Mesenchymal stem cell (in vitro differentiated cells and primary cell): Measurements from ENCODE around the gene MBD4. TPM values are rescaled to one million over a fixed set of nuclear protein-coding genes. Genes with fewer than 3 reads are reported as not detected.
"Not testable (repeated sequence)": the region's sequence is repeated elsewhere in the genome, so short reads cannot be mapped to it uniquely, and the experiment has no call there.

Experiments
- DNase-seq: peaks from one replicate; pipeline ENCODE4 v3.0.0-alpha.2; 2013
- H2AFZ ChIP-seq: one replicate; pipeline ENCODE4 v1.6.1; 2013; ENCODE audit warnings: low read depth, mild to moderate bottlenecking, control low read depth, inconsistent platforms, low read length, moderate library complexity
- H2AK5ac ChIP-seq: 2 replicates; pipeline ENCODE4 v1.6.1; 2013; ENCODE audit warnings: low read length, moderate library complexity, mild to moderate bottlenecking, inconsistent platforms; ENCODE audit not compliant: severe bottlenecking
- H2BK120ac ChIP-seq: one replicate; pipeline ENCODE4 v1.6.1; 2013; ENCODE audit warnings: low read depth, mild to moderate bottlenecking, inconsistent platforms, low read length, moderate library complexity
- H2BK12ac ChIP-seq, 2 experiments: one replicate each; pipeline ENCODE4 v1.6.1; 2013; ENCODE audit warnings: inconsistent platforms in 2 of 2, low read length in 2 of 2, mild to moderate bottlenecking in 2 of 2, moderate library complexity in 2 of 2, control low read depth in 1 of 2
- H2BK15ac ChIP-seq: one replicate; pipeline ENCODE4 v1.6.1; 2013; ENCODE audit warnings: mild to moderate bottlenecking, low read depth, inconsistent platforms; ENCODE audit not compliant: poor library complexity, severe bottlenecking
- H2BK5ac ChIP-seq: 2 replicates; pipeline ENCODE4 v1.6.1; 2013; ENCODE audit warnings: low read depth, mild to moderate bottlenecking, low read length, control low read depth, inconsistent platforms; ENCODE audit not compliant: poor library complexity, severe bottlenecking
- H3K14ac ChIP-seq, 2 experiments: one replicate each; pipeline ENCODE4 v1.6.1; 2013; ENCODE audit warnings: inconsistent platforms in 2 of 2, low read length in 2 of 2, control low read depth in 1 of 2, mild to moderate bottlenecking in 1 of 2, moderate library complexity in 1 of 2
- H3K18ac ChIP-seq, 2 experiments: one replicate each; pipeline ENCODE4 v1.6.1; 2013; ENCODE audit warnings: inconsistent platforms in 2 of 2, low read length in 2 of 2, control low read depth in 1 of 2, low read depth in 1 of 2, mild to moderate bottlenecking in 1 of 2
- H3K23ac ChIP-seq, 2 experiments: one replicate each; pipeline ENCODE4 v1.6.1; 2013; ENCODE audit warnings: inconsistent platforms in 2 of 2, low read length in 2 of 2, mild to moderate bottlenecking in 2 of 2, moderate library complexity in 2 of 2, control low read depth in 1 of 2
- H3K27ac ChIP-seq: 2 replicates; pipeline ENCODE4 v1.5.1; 2013; ENCODE audit warnings: mild to moderate bottlenecking, moderate library complexity, low read length, control low read depth, inconsistent platforms; ENCODE audit not compliant: poor library complexity, severe bottlenecking
- H3K27me3 ChIP-seq, 2 experiments: 2 replicates each; pipeline versions ENCODE4 v1.6.1 to v1.7.0; 2013; ENCODE audit warnings: low read length in 2 of 2, mild to moderate bottlenecking in 2 of 2, moderate library complexity in 2 of 2, control low read depth in 1 of 2, inconsistent platforms in 1 of 2; ENCODE audit not compliant: control insufficient read depth in 1 of 2, insufficient read depth in 1 of 2
- H3K36me3 ChIP-seq, 2 experiments: 2 replicates each; pipeline versions ENCODE4 v1.6.1 to v1.7.0; 2013; ENCODE audit warnings: low read length in 2 of 2, control low read depth in 1 of 2, inconsistent platforms in 1 of 2, low read depth in 1 of 2, mild to moderate bottlenecking in 1 of 2; ENCODE audit not compliant: insufficient read depth in 2 of 2, control insufficient read depth in 1 of 2
- H3K4ac ChIP-seq, 2 experiments: one replicate each; pipeline ENCODE4 v1.6.1; 2013; ENCODE audit warnings: inconsistent platforms in 2 of 2, low read length in 2 of 2, mild to moderate bottlenecking in 2 of 2, moderate library complexity in 2 of 2, control low read depth in 1 of 2, low read depth in 1 of 2
- H3K4me1 ChIP-seq: 2 replicates; pipeline ENCODE4 v1.6.1; 2013; ENCODE audit warnings: low read depth, low read length, control low read depth; ENCODE audit not compliant: control insufficient read depth, insufficient read depth
- H3K4me2 ChIP-seq: 2 replicates; pipeline ENCODE4 v1.6.1; 2013; ENCODE audit warnings: low read length, mild to moderate bottlenecking, inconsistent platforms; ENCODE audit not compliant: poor library complexity, severe bottlenecking
- H3K4me3 ChIP-seq, 2 experiments: 2 replicates each; pipeline versions ENCODE4 v1.5.1 to v1.7.0; 2013; ENCODE audit warnings: low read length in 2 of 2, mild to moderate bottlenecking in 2 of 2, control low read depth in 1 of 2, low read depth in 1 of 2; ENCODE audit not compliant: insufficient read depth in 1 of 2
- H3K79me1 ChIP-seq: replicated peaks from 2 replicates; pipeline ENCODE4 v1.6.1; 2013; ENCODE audit warnings: mild to moderate bottlenecking, control low read depth, low read length, inconsistent platforms; ENCODE audit not compliant: poor library complexity, severe bottlenecking
- H3K9ac ChIP-seq: 2 replicates; pipeline ENCODE4 v1.7.0; 2013; ENCODE audit warnings: mild to moderate bottlenecking, low read length, moderate library complexity
- H3K9me3 ChIP-seq: 2 replicates; pipeline ENCODE4 v1.7.0; 2013; ENCODE audit warnings: mild to moderate bottlenecking, low read length; ENCODE audit not compliant: control insufficient read depth
- H4K8ac ChIP-seq: one replicate; pipeline ENCODE4 v1.6.1; 2013; ENCODE audit warnings: inconsistent platforms, mild to moderate bottlenecking, low read length, moderate library complexity
- H4K91ac ChIP-seq: one replicate; pipeline ENCODE4 v1.6.1; 2013; ENCODE audit warnings: mild to moderate bottlenecking, low read length, inconsistent platforms
- WGBS: methylation state at CpG from one replicate; pipeline ENCODE4 v1.1.7; 2013; ENCODE audit warnings: mixed read lengths; 5-methylcytosine and 5-hydroxymethylcytosine counted together
- polyA plus RNA-seq, 2 experiments: library from polyadenylated mRNA; stranded (reverse); fragments of 200-250 nt; gene quantifications; one replicate each; pipeline ENCODE4 v1.2.3, GENCODE V29; 2013

The MBD4 gene
- 32.0 TPM for polyA plus RNA-seq (2013, experiment 1 of 2)
- 31.3 TPM for polyA plus RNA-seq (2013, experiment 2 of 2)

- Histone ChIP-seq H3K36me3 (peaks cover 2 to 32% of the 10 kb centered on the region in 2 experiments), H3K27me3 (no peaks in the 10 kb centered on the region), H3K23ac (no peak within 1 kb of the TSS), H2BK5ac (peak within 1 kb of the TSS; percentile 1), H3K14ac (peak within 1 kb of the TSS in 1 of 2 experiments; percentile 96), H2AK5ac (no peak within 1 kb of the TSS), H4K8ac (peak within 1 kb of the TSS; percentile 91), H3K27ac (peak within 1 kb of the TSS; percentile 52), H2BK120ac (peak within 1 kb of the TSS; percentile 87), H2BK15ac (peak within 1 kb of the TSS; percentile 98), H2AFZ (peak within 1 kb of the TSS; percentile 93), H3K79me1 (peaks cover 24% of the 10 kb centered on the region), H3K4me1 (peaks cover 5% of the 10 kb centered on the region), H3K4me2 (peak within 1 kb of the TSS; percentile 85), H3K9me3 (no peaks in the 10 kb centered on the region), H3K4ac (peak within 1 kb of the TSS; percentile 93 to 96), H3K9ac (peak within 1 kb of the TSS; percentile 97), H3K18ac (peak within 1 kb of the TSS; percentile 85 to 95), H4K91ac (peak within 1 kb of the TSS; percentile 96), H2BK12ac (peak within 1 kb of the TSS; percentile 25 to 63), H3K4me3 (peak within 1 kb of the TSS; percentile 98 to 99)
- DNase-seq: peak; percentile 100
- WGBS: under 1% methylated on average over 70 of the region's 75 CpGs
These were observed at the start of gene MBD4, which contains the start of gene IFT122 for GRCh38 chr3:129439817-129440617. TSS of gene MBD4 (minus strand) at chr3:129439948. CDS start at chr3:129439833, 115 bp downstream. TSS of gene IFT122 (plus strand) at chr3:129440224. CDS start at chr3:129440331, 107 bp downstream.

- WGBS: 96% methylated on average over 10 of the region's 10 CpGs
These were observed 49.5 kb upstream of the MBD4 start for GRCh38 chr3:129489258-129489657.

GRCh38 chr3:129487868-129488335 lies 48.2 kb upstream of the MBD4 start:
- not testable (repeated sequence) for H3K4ac ChIP-seq, H3K79me1 ChIP-seq, H2AK5ac ChIP-seq, H2BK120ac ChIP-seq, H2AFZ ChIP-seq, H2BK12ac ChIP-seq, H3K18ac ChIP-seq, H4K8ac ChIP-seq, H2BK15ac ChIP-seq, H2BK5ac ChIP-seq, H3K27me3 ChIP-seq, H3K23ac ChIP-seq, H3K27ac ChIP-seq, H3K14ac ChIP-seq, H3K4me2 ChIP-seq, H4K91ac ChIP-seq, H3K4me3 ChIP-seq, DNase-seq, H3K9me3 ChIP-seq
- Histone ChIP-seq H3K4me1 (peaks cover 14% of the 10 kb centered on the region), H3K9ac (peak overlapping the region; percentile 84), H3K36me3 (peaks cover 24% of the 10 kb centered on the region in 2 experiments)
- WGBS: 94% methylated on average over 4 of the region's 4 CpGs

More at GRCh38 chr3:129489258-129489657, 49.5 kb upstream of the MBD4 start:
- not testable (repeated sequence) for H3K4me2 ChIP-seq, H3K79me1 ChIP-seq, H4K91ac ChIP-seq, H3K14ac ChIP-seq, H3K18ac ChIP-seq, DNase-seq, H2AFZ ChIP-seq, H3K9me3 ChIP-seq, H4K8ac ChIP-seq, H3K4ac ChIP-seq, H3K4me3 ChIP-seq, H3K23ac ChIP-seq, H2BK120ac ChIP-seq, H2BK5ac ChIP-seq, H3K27ac ChIP-seq, H2BK12ac ChIP-seq, H2AK5ac ChIP-seq, H3K27me3 ChIP-seq
- H3K9ac ChIP-seq: peak overlapping the region; percentile 81
- peak overlapping the region; percentile 56 for H2BK15ac ChIP-seq
- peaks cover 14% of the 10 kb centered on the region for H3K4me1 ChIP-seq
- peaks cover 14 to 27% of the 10 kb centered on the region in 2 experiments for H3K36me3 ChIP-seq

GRCh38 chr3:129487183-129487867 lies 47.6 kb upstream of the MBD4 start:
- DNase-seq: no peak
- Histone ChIP-seq H3K79me1 (no peaks in the 10 kb centered on the region), H3K36me3 (peaks cover 23 to 24% of the 10 kb centered on the region in 2 experiments), H3K14ac (no peak overlapping the region), H2AFZ (no peak overlapping the region), H2BK120ac (no peak overlapping the region), H3K18ac (peak overlapping the region in 1 of 2 experiments; percentile 28), H3K9me3 (no peaks in the 10 kb centered on the region), H4K91ac (peak overlapping the region; percentile 41), H2AK5ac (no peak overlapping the region), H3K27ac (no peak overlapping the region), H4K8ac (no peak overlapping the region), H3K9ac (peak overlapping the region; percentile 84), H2BK15ac (no peak overlapping the region), H2BK12ac (peak overlapping the region in 1 of 2 experiments; percentile 58), H3K4me2 (no peak overlapping the region), H3K27me3 (no peaks in the 10 kb centered on the region), H3K23ac (no peak overlapping the region), H3K4me1 (peaks cover 14% of the 10 kb centered on the region), H2BK5ac (no peak overlapping the region), H3K4me3 (no peak overlapping the region), H3K4ac (no peak overlapping the region)
- 94% methylated on average over 13 of the region's 13 CpGs for WGBS
